NCI-H146 (cell line): Measurements from ENCODE around the gene UQCC5.
A peak's percentile ranks its signal among the peaks of the same experiment; 100 is the strongest.
"Not testable (repeated sequence)": the region's sequence is repeated elsewhere in the genome, so short reads cannot be mapped to it uniquely, and the experiment has no call there.

Source experiments
- DNase-seq: peaks from one replicate; lab custom pipeline; 2025; lab: John Stamatoyannopoulos, UW

UQCC5 gene

DNA sequence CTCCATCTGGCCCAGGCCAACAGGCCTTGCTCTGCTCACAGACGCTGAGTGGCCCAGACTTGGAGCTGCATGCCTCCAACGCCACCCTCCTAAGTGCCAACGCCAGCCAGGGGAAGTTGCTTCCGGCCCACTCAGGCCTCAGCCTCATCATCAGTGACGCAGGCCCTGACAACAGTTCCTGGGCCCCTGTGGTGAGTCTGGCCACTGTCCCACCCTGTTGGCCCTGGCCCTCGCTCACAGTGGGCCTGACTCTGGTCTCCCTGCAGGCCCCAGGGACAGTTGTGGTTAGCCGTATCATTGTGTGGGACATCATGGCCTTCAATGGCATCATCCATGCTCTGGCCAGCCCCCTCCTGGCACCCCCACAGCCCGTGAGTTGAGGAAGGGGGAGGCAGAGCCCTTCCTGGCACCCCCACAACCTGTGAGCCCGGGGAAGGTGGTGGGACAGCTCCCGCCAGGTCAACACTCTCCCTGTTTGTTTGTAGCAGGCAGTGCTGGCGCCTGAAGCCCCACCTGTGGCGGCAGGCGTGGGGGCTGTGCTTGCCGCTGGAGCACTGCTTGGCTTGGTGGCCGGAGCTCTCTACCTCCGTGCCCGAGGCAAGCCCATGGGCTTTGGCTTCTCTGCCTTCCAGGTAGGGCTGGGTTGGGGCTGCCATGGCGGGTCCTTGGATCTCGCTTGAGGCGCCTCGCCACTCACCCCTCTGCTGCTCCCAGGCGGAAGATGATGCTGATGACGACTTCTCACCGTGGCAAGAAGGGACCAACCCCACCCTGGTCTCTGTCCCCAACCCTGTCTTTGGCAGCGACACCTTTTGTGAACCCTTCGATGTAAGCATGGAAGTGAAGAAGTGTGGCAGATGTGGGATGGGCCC is 12.8 kb upstream of the UQCC5 start:
- DNase-seq, result no peak

DNA sequence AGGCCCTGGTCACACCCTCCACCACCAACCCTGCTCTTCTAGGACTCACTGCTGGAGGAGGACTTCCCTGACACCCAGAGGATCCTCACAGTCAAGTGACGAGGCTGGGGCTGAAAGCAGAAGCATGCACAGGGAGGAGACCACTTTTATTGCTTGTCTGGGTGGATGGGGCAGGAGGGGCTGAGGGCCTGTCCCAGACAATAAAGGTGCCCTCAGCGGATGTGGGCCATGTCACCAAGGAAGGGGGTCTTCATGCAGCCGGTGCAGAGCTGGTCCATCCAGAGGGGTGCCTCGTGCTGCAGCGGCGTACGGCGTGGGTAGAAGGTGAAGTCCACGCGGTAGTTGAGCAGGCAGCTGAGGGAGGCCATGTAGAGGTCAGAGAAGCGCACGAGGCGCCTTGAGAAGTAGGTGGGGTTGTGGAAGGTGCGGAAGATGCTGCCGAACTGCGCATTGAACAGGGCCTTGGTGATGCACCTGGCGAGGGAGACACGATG is 12.1 kb upstream of the UQCC5 start:
- no peak for DNase-seq

DNA sequence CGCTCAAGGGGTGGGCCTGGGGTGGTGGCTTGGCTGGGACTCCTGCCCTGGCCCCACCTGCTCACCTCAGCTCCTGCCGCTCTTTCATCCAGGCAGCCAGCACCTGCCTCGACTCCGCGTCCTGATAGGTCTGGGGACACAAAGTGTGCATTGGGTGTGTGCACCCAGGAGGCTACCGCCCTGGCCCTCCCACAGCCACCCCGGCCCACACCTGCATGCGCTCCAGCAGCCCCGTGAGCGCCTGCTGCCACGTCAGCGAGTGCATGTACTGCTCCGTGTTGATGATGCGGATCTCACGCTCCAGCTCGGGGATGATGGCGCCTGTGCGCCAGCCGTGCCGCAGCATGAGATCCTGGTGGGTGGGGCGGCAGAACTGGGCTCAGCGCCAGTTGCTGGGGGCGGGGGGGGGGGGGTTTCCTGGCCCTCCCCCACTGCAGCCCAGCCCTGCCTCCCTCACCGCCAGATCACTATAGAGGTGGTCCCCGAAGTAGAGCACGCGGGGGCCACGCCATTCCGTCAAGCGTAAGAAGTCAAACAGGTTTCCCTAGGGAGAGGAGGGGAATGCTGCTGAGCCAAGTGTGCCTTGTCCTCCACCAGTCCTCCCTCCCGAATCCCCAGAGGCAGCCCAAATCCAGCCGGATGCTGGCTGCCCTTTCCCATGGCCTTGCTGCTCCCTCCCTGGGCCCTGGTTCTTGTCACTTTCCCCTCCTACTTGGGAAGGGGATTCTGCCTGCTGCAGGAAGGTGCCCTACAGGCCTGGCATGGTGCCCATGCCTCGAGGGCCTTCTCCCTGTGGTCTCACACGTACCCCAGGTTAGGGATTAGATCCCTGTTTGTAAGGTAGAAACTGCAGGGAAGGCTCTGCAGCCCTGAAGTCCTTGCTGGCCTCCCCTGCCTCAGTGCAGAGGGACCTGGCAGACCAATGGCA is 11.4 kb upstream of the UQCC5 start:
- no peak for DNase-seq

DNA sequence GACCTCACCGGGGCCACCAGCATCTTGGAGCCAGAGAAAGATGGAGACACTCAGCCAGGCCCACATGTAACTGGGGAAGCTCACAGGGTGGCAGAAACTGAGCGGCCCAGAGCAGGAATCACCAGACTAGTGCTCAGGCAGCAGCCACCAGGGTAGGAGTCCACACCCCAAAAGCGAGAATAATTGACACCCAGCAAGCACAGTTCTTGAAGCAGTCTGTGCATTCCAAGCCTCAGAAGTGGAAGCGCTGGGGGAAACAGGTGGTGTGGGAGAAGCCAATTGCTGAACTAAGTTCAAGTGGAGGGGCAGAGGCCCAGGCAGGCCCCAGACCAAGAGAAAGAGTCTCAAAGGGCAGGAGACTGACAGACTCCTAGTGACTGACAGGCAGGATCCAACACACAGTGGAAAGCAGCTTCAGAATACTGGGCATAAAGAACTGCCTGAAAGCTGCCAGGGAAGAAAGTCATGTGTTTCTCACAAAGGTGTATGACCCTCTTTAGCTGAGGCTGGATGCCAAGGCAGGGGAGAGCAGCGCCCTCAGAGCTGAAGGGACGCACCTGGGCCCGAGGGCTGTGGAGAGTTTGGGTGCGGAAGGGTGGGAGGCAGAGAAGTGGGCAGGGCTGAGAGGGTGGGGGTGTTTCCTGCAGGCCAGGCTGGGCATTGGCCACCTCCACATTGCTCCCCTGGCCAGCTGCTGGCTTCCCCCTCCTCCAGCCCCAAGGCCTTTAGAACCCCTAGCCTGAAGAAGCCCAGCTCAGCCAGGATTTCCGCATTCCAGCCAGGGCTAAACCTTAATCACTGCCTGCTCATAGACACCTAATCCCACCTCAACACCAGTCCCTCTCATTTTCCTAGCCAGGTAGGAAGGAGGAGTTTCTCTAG is 10.5 kb upstream of the UQCC5 start:
- no peak for DNase-seq

DNA sequence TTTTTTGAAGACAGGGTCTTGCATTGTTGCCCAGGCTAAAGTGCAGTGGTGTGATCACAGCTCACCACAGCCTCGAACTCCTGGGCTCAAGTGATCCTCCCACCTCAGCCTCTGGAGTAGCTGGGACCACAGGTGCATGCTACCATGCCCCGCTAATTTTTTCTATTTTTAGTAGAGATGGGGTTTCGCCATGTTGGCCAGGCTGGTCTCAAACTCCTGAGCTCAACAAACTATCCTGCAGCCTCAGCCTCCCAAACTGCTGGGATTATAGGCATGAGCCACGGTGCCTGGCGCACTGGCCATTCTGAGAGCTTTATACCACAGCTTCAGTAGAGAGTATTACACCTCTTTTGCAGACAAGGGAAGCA is 9.8 kb upstream of the UQCC5 start:
- DNase-seq, result not testable (repeated sequence)

DNA sequence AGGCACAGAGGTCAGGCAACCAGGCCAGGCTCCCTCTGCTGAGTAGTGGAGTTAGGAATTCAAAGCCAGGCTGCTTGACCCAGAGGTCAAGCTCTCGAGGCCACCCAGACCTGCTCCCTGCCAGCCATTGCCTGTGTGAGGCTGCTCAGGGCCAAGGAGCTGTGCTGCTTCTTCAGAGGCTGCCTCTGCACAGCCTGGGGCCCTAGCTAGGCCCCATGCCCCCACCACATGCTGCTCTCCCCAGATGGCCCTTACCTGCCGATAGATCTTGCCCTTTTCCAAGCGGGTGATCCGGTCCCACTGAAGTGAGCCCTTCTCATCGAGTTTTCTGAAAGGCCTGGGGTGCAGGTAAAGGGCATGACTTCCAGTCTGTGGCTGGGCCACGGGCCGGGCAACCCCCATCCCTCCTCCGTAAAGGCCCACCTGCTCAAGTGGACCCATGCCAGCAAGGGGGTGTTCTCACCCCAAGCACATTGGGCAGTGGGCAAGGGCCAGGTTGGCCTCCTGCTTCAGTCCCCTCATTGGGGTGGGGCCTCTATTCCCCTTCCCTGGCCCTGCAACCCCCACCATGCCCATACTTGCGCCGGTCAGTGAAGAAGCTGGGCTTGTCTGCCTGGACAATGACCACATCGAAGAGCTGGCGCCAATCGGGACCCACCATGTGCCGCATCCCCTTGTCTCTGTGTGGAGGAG is 9.2 kb upstream of the UQCC5 start:
- DNase-seq, result no peak

DNA sequence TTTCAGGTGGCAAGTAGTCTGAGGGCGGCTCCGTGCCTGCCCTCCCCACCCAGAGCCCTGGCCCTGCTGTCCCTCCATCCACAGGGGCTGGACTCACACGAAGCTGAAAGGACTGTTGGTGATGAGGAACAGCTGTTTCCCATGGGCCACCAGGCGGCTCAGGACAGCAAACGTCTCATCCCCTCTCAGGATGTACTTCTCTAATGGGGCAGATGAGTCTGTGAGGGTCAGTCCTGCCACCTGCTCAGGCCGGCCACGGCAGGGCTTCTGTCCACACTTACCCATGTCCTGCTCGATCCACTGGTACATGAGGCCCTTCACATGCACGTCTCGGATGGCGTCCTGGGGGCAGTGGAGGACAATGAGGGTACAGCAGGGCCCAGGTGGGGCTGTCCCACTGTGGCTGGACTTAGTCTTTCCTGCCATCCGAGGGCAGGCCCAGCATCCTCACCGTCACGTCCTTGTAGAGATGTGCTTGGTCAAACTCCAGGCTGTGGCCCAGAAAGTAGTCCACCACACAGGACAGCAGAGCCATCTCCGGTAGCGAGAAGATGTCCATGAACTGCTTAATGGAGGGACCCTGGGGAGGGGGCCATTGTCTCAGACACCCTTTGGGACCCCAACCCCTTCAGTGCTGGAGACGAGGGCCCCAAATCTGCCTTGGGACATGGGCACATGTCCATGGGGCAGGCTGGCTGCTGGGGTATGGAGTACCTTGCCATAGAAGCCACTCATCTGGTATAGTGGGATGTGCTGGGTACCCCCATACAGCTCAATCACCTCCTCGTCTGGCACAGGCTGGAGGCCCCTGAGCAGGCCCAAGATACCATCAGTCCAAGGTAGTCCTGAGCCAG is 8.4 kb upstream of the UQCC5 start:
- no peak for DNase-seq

DNA sequence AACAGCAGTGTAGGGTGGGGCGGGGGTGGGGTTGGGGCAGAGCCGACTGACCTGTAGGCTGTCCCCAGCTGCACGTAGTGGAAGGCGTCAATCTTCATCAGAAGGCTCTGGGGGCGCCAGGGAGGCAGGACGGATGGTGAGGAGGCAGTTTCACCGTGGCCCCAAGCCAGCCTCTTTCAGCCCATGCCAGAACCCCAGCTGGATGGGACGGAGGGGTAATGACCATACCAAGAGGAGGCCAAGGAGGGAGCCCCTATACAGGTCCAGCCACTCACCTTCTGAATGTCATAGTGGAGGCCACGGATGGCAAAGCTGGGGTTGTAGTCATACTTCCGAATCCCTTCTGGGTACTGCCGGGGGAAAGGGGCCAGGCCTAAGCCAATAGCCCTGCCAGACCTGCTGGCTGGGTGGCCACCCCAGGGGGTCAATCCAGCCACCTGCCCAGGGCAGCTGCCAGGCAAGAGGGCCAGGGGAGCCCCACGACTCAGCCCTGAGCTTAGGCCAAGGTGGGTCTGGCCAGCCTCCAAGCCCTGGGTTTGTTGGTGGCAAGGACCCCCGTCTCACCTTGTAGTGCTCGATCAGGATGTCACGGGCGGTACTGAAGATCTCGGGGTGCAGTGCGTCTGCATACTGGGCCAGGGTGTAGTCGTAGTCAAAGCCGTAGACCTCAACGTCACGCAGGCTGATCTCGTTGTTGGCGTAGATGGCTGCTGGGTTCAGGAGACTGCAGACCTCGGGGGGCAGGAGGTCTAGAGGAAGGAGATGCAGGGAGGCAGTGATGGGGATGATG is 7.6 kb upstream of the UQCC5 start:
- DNase-seq, result no peak

DNA sequence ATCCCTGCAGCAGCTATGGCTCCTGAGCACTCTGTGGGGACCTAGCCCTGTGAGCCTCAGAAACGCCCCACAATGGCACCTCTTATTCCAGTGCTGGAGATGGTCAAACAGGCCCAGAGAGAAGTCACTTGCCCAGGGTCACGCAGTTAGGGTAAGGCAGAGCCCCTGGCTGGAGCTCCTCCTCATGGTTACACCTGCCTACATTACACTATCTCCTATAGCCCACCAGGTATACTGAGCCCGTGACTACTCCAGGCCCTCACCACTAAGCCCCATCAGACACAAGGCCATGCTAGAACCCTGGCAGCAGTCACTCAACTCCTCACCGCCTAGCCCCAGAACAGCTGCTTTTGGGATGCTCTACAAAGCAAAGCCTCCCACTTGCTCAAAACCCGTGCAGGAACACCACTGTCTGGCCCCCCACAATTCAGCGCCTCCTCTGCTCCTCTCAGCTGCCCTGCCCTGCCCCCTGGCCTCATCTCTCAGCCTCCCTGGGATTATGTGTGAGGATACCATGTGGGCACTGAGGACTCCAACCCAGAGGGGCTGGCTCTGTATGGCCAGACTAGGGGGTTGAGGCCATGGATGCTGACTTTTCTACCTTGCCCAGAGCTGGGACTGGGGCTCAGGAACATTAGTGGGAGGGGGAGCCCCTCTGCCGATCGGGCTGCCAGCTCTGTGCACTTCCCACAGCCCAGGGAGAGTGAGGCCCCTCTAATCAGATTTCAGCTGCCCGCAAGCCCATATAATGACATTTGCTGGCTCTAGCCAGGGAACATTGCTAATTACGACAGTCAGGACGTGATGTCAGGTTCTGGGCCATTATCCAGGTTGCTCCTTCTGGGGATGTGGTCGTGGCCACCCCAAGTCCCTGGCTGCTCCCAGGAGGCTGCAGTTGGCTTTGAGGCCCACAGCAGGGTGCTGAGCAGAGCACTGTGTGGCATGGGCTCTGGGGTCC is 6.8 kb upstream of the UQCC5 start:
- DNase-seq, result no peak

DNA sequence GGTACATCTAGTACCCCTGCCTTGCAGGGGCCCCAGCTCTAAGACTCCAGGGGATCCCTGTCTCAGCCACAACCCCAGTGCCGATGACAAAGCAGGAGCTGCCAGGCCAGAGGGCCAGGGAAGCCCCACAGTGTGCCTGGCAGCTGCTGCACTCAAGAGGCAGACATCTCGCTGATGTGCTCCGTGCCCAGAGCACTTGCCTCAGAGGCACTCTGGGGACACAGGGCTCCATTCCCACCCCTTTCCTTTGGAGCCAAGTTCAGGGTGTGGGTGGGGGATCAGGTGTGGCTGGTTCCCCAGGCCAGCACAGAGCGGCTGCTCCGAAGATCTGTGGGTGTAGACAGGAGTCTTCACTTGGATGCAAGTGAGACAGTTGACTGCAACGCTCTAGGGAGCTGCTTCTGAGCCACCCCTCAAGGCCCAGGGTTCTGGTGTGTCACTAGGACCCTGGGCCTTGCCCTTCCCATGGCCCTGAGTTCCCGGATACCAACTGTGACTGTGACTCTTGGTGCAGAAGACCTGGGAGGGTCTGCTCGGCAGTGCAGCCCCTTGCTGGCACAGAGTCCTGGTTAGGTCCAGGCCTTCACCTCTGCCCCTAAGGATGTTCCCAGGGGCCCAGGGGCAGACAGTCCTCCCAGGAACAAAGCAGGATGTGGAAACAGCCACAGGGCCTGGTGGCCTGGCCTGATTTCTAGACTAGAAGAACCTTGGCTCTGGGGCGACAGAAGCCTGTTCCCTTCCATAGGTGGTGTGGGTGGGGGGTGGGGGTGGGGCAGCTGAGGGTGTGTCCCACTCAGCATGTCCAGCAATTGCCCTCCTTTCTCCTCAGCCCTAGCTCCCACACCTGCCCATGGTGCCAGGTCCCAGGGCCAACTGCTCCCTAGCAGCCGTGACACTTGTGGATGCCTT is 5.2 kb upstream of the UQCC5 start:
- DNase-seq, result no peak

DNA sequence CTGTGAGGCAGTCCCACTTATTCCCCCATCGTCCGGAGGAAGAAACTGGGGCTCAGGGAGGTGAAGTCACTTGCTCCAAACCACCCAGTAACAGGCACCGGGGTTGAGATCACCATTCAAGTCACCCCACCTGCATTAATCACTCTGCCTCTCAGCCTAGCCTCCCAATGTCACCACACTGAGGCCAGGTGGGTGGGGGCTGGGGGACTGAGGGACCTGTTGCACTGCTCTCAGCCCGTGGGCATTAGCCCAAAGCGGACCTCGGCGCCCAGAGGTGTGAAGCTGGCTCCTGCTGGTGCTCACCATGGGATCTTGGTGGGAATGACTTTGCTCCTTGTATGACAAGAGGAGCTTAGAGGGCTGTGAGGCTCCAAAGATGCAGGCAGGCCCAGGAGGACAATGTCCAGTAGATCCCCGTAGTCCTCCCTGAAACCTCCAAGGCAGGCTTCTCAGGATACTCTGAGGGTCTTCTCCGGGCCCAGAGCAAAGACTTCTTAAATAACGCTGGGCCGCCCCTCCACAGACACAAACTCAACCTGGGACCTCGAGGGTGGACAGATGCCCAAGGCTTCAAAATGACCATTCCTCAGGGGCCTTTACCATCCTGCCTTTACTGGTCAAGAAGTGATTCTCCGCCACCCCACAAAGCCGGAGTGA is 4.4 kb upstream of the UQCC5 start:
- DNase-seq, result no peak

DNA sequence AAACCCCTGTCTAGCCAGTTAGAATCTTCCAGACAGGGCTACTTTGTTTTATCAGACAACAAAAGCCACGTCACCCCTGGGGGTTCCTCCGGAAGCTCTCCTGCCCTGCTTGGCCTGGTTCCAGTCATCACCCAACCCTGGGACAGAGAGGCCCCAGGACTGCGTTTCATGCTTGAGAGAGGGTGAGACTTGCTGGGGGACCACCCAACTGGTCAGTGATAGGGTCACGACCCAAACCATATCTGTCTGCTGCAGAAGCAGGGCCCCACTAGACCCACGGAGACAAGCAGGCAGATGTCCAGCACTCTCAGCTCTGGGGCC is 3.9 kb upstream of the UQCC5 start:
- peak; percentile 24 for DNase-seq

DNA sequence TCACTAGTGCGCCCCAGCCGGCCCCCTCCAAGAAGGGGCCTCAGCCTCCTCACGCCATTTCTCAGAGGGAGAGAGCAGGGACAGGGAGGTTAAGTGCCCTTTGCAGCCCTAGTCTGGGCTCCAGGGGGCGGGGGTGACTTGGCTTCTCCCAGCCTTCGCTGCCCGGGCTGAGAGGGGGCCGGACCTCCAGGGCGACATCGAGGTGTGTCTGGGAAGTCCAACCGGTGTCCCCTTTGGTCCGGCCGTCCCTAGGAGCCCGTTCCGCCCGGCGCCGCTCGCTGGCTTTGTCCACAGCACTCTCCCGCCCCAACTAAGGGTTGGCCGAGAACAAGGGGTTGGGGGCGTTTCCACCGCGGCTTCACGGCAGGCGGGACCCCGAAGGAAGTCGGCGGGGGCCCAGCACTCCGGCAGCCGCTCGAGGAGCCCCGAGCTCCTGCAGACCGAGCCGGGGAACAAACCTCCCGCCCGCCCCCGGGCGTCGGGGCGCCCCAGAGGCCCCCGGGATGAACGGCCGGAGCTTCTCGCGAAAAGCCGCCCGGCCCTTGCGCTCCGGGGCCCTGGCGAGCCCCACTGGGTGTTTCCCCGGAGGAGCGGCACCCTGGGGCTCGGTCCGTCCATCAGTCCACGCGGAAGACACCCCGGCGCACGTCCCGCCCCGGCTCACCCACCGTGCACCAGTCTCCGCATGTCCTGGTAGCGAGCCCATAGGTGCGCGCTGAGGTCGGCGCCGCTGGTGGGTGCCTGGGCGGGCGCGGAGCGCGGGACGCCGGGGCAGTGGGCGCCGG is 3.4 kb upstream of the UQCC5 start:
- peak; percentile 38 for DNase-seq

DNA sequence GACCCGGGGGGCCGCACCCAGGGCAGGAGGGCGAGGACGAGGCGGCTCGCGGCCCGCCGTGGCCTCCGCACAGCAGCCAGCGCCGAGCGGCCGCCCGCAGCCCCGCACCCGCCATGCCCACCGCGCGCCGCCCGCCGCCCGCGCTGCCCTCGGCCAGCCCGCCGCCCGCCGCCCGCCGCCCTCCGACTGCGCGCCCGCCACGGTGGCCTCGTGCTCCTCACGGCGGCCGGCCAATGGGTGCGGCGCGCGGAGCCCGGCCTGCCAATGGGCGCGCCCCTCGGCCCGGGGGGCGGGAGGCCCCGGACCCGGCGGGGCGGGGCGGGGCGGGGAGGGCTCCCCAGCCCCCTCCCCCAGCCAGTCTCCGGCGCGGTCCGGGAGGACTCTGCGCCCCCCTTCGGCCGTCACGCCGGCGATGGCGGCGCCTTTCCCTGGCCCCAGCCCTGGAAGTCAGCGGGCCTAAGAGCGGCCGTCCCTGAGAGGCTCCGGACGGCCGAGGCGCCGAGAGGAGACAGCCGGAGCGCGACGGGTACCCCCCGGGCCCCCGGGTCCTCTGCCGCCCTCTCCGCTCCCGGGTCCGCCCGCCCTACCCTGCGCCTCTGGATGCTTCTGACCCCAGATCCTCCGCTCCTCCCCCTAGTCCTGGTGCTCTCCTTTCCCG is 2.7 kb upstream of the UQCC5 start, which contains the start of gene NT5DC2:
Gene NT5DC2, minus strand, starts transcription at position 235 of the 658 bp plus-strand sequence. Its CDS starts 120 bp downstream, at position 115.
- peak; percentile 78 for DNase-seq
